GM23248 (cell line): ENCODE results near the gene TRIM44.

ENCODE experiments used
- EZH2 ChIP-seq: fragments of 200-600 bp; sonication (generic); IDR thresholded peaks from 2 replicates; pipeline ENCODE4 v1.6.1; 2018; ENCODE audit warnings: antibody characterized with exemption, mild to moderate bottlenecking; ENCODE audit not compliant: insufficient read depth, poor library complexity, severe bottlenecking
- EZH2phosphoT487 ChIP-seq: fragments of 200-600 bp; sonication (generic); IDR thresholded peaks from 2 replicates; pipeline ENCODE4 v1.6.1; 2018; ENCODE audit warnings: antibody characterized with exemption, moderate library complexity, mild to moderate bottlenecking, low read depth; ENCODE audit not compliant: insufficient read depth

- TF ChIP-seq EZH2phosphoT487, result no peak
- no peak for TF ChIP-seq EZH2
These were observed 182.0 kb downstream of the TRIM44 start for GRCh38 chr11:35844579-35844978.
